HG02840 (cell line): Measurements from ENCODE around the gene MBD5.

Source experiments
- ATAC-seq: cut with Tn5 transposase; IDR thresholded peaks from one replicate; pipeline ENCODE4 v1.9.1; 2021; ENCODE audit warnings: mild to moderate bottlenecking, moderate library complexity, moderate number of reproducible peaks; ENCODE audit not compliant: unreplicated experiment, low FRiP score

MBD5 gene

GRCh38 chr2:148511883-148512282 is 491.0 kb downstream of the MBD5 start:
- no peak for ATAC-seq

GRCh38 chr2:148512501-148512900 is 491.6 kb downstream of the MBD5 start:
- no peak for ATAC-seq

DNA sequence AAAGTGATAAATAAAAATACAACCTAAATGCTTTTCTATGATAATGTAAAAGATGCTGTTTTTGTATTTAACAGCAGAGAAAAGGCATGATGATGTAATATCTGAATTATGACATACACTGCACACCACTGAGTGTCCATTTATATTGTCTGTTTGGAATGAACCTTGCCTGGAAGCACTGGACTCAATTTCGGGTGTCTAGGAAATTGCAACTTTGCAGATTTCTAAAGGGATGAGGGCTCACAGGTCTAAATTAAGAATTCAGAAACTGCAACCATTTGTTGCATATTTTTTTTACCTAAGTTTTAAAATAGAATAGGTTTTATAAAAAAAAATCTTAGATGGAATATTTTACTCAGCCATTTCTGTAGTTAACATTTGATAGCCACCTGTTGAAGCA is 492.5 kb downstream of the MBD5 start:
- ATAC-seq: no peak

DNA sequence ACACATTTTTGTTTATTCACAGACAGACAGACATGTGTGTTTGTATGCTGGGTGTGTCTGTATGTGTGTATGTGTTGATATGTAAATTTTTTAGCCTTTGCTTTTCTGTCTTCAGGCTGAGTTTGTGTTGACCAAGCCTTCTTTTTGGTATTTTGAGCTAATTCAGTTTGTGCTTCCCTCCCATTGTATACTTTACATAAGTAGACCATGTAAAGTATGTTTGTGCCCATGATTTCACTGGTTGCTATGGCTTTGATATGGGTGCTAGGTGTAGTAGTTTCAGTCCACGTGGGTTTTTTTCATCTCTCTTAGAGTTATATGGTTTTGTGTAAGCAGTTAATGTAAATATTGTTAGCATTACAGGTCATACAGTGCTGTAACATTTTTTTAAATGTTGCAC is 494.2 kb downstream of the MBD5 start:
- ATAC-seq: no peak

GRCh38 chr2:148515976-148516375 is 495.1 kb downstream of the MBD5 start:
- no peak for ATAC-seq

- no peak for ATAC-seq
Measured at GRCh38 chr2:148517296-148517695, 496.4 kb downstream of the MBD5 start.

GRCh38 chr2:148517822-148518221 is 496.9 kb downstream of the MBD5 start:
- no peak for ATAC-seq

DNA sequence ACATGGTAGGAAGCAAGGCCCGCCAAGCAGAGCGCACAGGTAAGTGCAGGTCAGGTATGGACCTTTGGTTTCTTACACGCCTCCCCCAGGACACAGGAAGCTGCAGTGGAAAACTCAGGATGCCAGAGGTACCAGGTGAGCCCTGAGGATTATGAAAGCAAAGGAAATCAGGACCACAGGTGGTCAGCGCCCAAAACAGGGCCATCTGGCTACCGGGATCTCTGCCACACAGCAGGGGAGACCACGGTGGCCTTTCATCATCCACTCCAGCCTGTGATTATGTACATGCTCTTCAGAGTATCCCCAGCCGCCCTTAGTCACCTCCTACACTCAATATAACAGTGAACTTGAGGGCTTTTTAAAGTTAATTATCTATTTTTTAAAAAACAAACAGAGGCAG is 498.1 kb downstream of the MBD5 start:
- ATAC-seq: no peak

GRCh38 chr2:148521181-148521580 is 500.3 kb downstream of the MBD5 start:
- no peak for ATAC-seq

DNA sequence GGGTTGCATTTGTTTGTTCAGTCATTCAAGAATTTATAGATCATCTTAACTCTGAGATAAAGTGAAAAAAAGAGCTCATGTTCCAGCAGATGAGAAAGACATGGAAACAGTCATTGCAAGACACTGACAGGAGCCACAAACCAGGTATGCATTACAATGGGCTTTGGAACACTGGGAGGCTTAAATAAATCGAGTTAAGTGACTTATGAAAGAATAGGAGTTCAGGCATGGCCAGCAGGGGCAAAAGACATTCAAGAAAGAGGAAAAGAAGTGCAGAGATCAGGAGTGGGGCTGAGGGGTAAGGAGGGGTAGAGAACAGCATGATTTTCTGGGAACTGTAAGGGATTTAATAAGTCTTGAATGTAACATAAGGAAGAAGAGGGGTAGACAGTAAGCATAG is 502.4 kb downstream of the MBD5 start:
- no peak for ATAC-seq

DNA sequence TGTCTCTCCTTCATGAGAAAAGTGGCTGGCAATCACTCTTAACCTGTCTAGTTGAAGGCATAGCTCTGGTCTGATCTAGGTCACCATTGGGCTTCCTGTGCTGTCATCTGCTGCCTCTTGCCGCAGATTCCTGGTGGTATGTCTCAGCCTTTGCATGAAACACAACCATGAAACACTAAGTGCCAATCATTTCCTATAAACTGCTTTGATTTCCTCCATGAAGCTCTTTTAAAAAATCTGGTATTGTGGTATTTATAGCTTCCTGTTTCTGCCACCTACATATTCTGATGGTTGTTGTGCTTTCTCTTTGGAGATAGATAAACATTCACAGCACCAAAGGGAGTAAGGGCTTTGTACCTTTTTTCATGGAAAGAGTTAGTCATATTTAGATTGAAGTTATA is 503.6 kb downstream of the MBD5 start:
- no peak for ATAC-seq

GRCh38 chr2:148525130-148525529 is 504.2 kb downstream of the MBD5 start:
- ATAC-seq: no peak

DNA sequence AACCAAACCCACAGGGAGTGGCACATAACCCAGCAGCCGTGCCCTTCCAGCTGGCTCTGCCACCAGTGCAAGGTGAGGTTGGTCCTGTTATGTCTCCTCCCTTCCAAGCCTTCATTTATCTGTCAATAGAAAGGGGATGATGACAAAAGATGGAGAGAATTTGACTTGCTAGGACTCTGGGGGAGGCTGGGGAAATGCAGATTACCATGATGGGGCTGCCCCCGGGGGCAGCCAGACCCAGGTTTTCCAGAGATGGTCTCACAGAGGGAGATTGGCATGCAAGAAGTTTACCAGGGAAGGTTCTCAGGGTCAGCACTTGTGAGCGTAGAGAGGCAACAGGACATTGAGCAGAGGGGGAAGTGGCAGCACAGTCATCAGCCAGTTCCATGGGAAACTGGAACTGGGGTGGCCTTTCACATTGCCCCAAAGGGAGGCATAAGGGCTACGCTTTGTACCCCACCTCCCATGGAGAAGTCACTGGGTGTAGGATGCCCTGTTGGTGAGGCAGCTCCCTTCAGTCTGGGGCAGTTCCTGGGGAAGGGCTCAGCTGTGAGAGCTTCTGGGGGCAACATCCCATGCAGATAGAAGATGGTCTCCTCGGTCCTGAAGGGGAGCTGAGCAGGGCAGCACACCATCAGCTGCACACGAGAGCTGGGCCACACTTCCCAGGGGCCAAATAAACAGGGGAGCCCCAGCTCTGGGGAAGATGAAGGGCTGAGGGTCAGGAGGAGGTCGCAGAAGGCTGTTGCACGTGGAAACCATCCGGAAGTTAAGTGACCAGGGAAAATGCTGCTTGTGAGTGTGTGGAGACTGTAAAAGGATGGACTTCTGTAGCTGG is 505.8 kb downstream of the MBD5 start:
- ATAC-seq: no peak

DNA sequence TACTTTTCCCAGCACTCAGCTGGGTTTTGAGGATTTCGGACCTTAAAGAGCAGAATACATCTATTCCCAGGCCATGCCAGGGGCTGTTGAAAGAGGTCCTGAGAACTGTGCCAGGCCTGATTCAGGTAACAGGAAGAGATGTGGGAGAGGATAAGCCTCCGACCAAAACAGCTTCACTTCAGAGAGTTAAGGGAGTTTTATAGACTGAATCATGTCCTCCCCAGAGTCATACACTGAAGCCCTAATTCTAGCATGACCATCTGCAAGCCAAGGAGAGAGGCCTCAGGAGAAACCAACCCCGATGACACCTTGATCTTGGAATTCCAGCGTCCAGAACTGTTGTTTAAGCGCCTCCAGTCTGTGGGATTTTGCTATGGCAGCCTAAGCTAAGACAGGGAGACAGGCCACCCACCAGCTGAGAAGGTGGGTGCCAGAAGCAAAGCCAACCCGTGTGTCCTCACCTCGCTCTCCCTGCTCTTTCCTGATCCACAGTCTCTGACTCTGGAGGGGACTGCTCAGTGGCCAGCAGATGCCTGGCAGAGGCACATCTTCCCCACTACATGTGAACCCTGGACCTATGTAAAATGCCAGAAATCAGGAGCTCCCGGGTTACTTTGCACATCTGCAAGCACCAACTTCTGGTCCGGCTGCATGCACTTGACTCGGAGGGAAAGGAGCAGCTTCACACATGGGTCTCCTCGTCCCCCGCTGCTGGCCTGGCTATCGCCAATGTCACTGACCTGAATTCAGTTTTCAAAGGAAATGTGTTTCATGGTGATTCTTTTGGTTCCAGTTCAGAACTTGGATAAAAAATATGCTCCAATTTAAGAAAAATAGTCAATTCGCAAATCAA is 506.8 kb downstream of the MBD5 start:
- no peak for ATAC-seq

GRCh38 chr2:148528356-148529064 is 507.6 kb downstream of the MBD5 start:
- no peak for ATAC-seq

DNA sequence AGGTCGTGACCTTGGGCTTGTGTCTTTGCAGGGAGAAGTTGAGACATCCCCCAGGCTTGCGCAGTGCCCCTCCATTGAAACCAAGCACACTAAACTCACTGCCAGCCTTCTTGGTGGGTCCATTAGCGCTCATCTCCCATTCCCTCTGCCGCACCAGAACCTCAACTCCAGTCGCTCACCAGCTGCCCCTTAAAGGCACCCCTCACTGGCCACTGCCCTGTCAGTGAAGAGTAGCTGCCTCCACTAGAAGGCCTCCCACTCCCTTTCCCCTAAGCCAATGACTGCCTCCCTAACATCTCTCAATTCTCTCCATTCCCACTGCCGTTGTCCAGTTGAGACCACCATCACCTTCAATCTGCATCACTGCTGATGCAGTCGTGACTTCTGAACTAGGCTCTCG is 508.9 kb downstream of the MBD5 start:
- no peak for ATAC-seq

DNA sequence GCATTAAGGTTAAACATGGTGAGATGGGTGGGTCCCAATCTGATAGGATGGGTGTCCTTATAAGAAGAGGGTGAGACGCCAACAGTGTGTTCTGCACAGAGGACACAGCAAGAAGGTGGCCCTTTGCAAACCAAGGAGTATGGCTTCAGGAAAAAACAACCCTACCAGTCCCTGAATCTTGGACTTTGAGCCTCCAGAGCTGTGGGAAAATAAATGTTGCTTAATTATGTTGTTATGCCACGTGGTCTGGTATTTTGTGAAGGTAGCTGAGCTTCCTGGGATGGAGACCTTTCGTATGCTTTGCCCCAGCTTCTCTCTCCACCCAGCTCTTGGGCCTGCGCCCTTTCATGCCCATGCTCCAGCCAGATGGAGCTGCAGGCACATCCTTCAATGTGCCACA is 509.5 kb downstream of the MBD5 start:
- ATAC-seq: no peak

DNA sequence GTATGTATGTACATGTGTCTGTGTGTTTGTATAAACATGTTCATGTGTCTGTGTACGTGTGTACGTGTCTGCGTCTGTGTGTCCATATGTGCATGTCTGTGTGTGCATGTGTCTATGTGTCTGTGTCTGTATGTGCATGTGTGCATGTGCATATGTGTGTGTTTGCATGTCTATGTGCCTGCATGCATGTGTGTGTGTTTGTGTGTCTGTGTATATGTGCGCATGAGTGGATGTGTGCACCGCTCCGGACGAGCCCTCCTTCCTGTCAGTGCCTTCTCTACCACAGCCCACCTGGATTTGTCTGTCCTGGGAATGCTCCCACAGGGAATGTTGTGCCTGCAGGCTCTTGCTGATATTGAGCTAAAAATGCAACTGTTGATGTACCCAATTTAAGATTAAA is 510.3 kb downstream of the MBD5 start:
- no peak for ATAC-seq

DNA sequence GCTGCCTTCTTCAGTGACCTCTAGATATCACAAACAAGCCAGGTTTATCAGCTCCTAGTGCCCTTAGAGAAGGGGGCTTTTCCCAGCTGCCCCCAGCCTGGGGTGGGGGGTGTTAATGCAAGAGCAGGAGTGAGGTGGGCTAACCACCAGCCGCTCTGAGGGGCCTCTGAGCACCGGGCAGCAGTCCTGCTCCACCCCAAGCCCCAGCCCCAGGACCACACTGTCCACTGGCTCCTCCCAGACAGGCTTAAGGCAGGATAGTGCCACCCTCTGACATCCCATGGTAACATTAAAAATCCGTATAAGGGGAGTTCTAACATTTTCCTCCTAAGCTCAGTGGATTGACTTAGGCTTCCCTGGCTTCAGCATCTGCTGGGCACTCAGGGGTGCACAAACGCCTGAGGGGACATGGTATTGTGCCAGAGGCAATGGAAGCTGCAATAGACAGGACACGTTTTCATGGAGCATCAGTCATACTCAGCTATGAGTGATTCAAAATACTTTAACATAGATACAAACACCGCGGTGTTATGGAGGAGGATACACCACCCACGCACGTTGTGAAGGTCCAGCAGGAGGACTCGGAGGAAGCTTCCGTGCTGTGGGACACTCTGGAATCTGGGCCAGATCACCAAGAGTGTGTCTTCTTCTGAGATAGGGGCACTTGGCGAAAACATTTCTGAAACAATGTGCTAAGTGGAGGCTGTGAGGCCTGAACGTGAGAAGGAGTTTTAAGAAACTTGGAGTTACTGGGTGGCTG is 511.0 kb downstream of the MBD5 start:
- ATAC-seq: no peak

DNA sequence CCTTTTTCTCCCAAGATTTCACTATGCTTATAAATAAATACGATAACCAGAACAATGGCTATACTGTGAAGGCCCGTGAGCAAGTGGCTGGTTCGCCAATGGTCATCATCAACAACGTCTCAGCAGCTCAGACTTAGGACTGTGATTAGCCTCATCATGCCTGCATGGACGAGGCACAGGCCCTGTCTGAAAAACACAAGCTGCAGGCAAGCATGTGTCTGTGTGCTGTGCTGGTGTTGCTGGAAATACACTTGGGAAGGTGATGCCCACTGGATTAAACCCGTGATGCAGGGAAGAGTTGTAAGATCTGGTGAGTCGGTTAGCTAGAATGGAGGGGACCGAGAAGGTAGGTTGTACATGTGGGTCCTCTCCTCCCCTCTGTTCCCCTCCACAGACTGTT is 512.1 kb downstream of the MBD5 start:
- ATAC-seq: no peak
